ENCODE results near the gene SLX4IP. TPM values are rescaled to one million over a fixed set of nuclear protein-coding genes. Genes with fewer than 3 reads are reported as not detected.

SLX4IP gene
- total and polyA plus RNA-seq, 2 donors (not counting 1 experiment from before 2014, with no cell fraction given) = 2.0 to 8.1 TPM

DNA sequence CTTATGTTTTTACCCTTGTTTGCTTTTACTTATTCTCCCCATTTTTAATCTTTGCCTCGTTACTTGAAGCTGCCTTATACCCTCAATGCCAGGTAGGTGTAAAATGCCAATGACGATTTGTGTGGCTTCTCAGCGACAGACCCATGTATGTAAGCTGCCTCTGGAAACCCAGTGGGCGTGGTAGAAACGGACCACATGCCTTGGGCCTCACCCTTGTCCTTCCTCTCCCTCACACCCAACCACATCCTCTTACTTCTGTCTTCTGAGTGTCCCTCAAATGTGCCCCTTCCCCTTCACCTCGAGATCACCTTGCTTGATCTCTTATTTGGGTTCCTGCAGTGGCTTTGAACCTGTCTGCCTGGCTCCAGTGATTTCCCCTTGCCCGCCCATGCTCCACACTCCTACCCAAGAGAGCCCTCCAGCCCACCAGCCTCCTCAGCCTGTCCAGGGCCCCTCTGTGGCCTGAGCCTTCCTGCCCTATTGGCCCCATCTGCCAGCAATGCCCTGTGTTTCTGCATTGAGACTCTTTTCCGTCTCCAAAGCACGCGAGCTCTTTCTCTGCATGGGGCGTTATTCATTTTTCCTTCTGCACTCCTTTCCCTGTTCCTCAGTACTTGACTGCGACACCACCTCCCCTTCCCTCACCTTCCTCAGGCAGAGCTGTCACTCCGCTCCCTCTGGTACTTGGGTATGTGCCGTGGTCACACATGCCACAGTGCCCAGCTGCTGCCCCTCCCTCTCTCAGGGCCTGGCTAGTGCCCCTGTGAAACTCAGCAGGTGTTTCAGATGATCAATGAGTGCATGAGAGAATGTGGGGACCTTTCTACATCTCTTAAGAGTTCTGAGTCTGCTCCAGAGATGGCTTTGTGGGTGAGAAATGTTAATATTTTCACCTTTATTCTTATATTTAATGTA is 115.4 kb downstream of the SLX4IP start:
- no peaks in the 10 kb centered on the region for H3K27me3 ChIP-seq (replicated peaks in 1 of 4; ENCODE audit: control extremely low read depth in 1 of 4, control insufficient read depth in 3 of 4, insufficient read depth in 4 of 4, low read length in 3 of 4)
- intact Hi-C loops (cut with micrococcal nuclease) = no loop called here
- no peaks in the 10 kb centered on the region for H4K20me1 ChIP-seq (ENCODE audit: control insufficient read depth, insufficient read depth, low read length, poor library complexity, severe bottlenecking)
- no peak overlapping the region for H3K4me2 ChIP-seq (replicated peaks; ENCODE audit: low read depth, low read length, poor library complexity, severe bottlenecking)
- no peak overlapping the region for H2AFZ ChIP-seq (ENCODE audit: insufficient read depth, low read depth, low read length, poor library complexity, severe bottlenecking)
- H3K36me3 ChIP-seq (replicated peaks in 1 of 2; ENCODE audit: control extremely low read depth in 1 of 2, control insufficient read depth in 1 of 2, extremely low read depth in 1 of 2, insufficient read depth in 2 of 2, low read length in 1 of 2) = no peaks in the 10 kb centered on the region
- H3K9me3 ChIP-seq (ENCODE audit: control extremely low read depth in 1 of 3, control insufficient read depth in 2 of 3, insufficient read depth in 1 of 3, low read length in 2 of 3) = no peaks in the 10 kb centered on the region
- WGBS (ENCODE audit: insufficient coverage) = 69% methylated on average over 11 of the region's 14 CpGs
- no peak overlapping the region for H3K27ac ChIP-seq (ENCODE audit: low read length in 2 of 2)
- Mint-ChIP-seq H3K27me3 (no peaks in the 10 kb centered on the region), H3K4me3 (no peak overlapping the region), H3K9me3 (ENCODE audit: insufficient read depth) (no peaks in the 10 kb centered on the region), H3K27ac (no peak overlapping the region), H3K4me1 (peaks cover 31% of the 10 kb centered on the region)
- DNase-seq (no peak), ATAC-seq (ENCODE audit: low read depth) (no peak)
- no peak overlapping the region for H3K4me3 ChIP-seq (ENCODE audit: control extremely low read depth in 1 of 5, extremely low read depth in 1 of 5, insufficient read depth in 1 of 5, low read depth in 2 of 5, low read length in 4 of 5)
- no peaks in the 10 kb centered on the region for H3K79me2 ChIP-seq (ENCODE audit: control insufficient read depth, insufficient read depth, low read length)
- CTCF ChIA-PET = no interaction called here
- peaks cover 5 to 10% of the 10 kb centered on the region in 2 donors for H3K4me1 ChIP-seq (ENCODE audit: control insufficient read depth in 2 of 2, insufficient read depth in 2 of 2, low read length in 2 of 2)
- no peak for TF ChIP-seq CTCF (IDR thresholded peaks at IDR 0.05)
- TF ChIP-seq EZH2 (IDR thresholded peaks at IDR 0.05; ENCODE audit: borderline replicate concordance, insufficient read depth, low read depth, low read length, poor library complexity, severe bottlenecking) = no peak
- POLR2A ChIA-PET = no interaction called here
- H3K9ac ChIP-seq (ENCODE audit: low read length) = no peak overlapping the region

Data from B cell (primary cell).